Hepatocyte (in vitro differentiated cells): ENCODE measurements around the gene C2CD2L.

ENCODE experiments used
- CTCF ChIP-seq: fragments of 200-600 bp; sonication (generic); IDR thresholded peaks from 2 replicates; pipeline ENCODE4 v1.5.1; 2016; ENCODE audit warnings: antibody characterized with exemption, mild to moderate bottlenecking; ENCODE audit not compliant: poor library complexity
- EZH2phosphoT487 ChIP-seq: fragments of 200-600 bp; sonication (generic); IDR thresholded peaks from one replicate; pipeline ENCODE4 v1.6.1; 2018; ENCODE audit warnings: antibody characterized with exemption, mild to moderate bottlenecking, low read depth, moderate library complexity; ENCODE audit not compliant: unreplicated experiment, severe bottlenecking

- TF ChIP-seq EZH2phosphoT487 (no peak), CTCF (no peak)
Observed at GRCh38 chr11:119121811-119122124, 14.6 kb downstream of the C2CD2L start.
